HL-60 (cell line): ENCODE measurements around the gene UBE2QL1.

Source experiments
- DNase-seq, 2 experiments: peaks; one replicate each; pipeline ENCODE4 v3.0.0-alpha.2; 2010 to 2020; ENCODE audit warnings: low read depth in 1 of 2, low spot score in 1 of 2
- H3K27ac ChIP-seq: fragments of 250-450 bp; sonication (Bioruptor Pico); replicated peaks from 2 replicates; pipeline ENCODE4 v1.5.1; 2020; ENCODE audit warnings: mild to moderate bottlenecking, moderate library complexity
- H3K27me3 ChIP-seq: fragments of 250-450 bp; sonication (Bioruptor Pico); 2 replicates; pipeline ENCODE4 v1.5.1; 2021; ENCODE audit warnings: mild to moderate bottlenecking, moderate library complexity; ENCODE audit not compliant: insufficient read depth, poor library complexity, severe bottlenecking
- H3K4me3 ChIP-seq: replicated peaks from 2 replicates; pipeline ENCODE4 v1.5.1; 2011; ENCODE audit warnings: mild to moderate bottlenecking, control low read depth, low read length; ENCODE audit not compliant: insufficient read depth
- GABPA ChIP-seq: IDR thresholded peaks from 2 replicates; pipeline ENCODE4 v1.6.1; 2012; ENCODE audit warnings: low read depth
- POLR2AphosphoS5 ChIP-seq: IDR thresholded peaks from 2 replicates; pipeline ENCODE4 v1.6.1; 2012; ENCODE audit warnings: low read depth
- SPI1 ChIP-seq: IDR thresholded peaks from 2 replicates; pipeline ENCODE4 v1.6.1; 2012; ENCODE audit warnings: low read depth, mild to moderate bottlenecking, borderline replicate concordance
- TF ChIP-seq, protein P1 (sequence below): IDR thresholded peaks from one replicate; pipeline ENCODE4 v1.5.1; 2011; ENCODE audit warnings: low read length, control low read depth, inconsistent platforms; ENCODE audit not compliant: insufficient read depth
- TF ChIP-seq, protein P2 (sequence below): IDR thresholded peaks from 2 replicates; pipeline ENCODE4 v1.6.1; 2012; ENCODE audit warnings: low read depth; ENCODE audit not compliant: insufficient replicate concordance

Gene UBE2QL1

DNA sequence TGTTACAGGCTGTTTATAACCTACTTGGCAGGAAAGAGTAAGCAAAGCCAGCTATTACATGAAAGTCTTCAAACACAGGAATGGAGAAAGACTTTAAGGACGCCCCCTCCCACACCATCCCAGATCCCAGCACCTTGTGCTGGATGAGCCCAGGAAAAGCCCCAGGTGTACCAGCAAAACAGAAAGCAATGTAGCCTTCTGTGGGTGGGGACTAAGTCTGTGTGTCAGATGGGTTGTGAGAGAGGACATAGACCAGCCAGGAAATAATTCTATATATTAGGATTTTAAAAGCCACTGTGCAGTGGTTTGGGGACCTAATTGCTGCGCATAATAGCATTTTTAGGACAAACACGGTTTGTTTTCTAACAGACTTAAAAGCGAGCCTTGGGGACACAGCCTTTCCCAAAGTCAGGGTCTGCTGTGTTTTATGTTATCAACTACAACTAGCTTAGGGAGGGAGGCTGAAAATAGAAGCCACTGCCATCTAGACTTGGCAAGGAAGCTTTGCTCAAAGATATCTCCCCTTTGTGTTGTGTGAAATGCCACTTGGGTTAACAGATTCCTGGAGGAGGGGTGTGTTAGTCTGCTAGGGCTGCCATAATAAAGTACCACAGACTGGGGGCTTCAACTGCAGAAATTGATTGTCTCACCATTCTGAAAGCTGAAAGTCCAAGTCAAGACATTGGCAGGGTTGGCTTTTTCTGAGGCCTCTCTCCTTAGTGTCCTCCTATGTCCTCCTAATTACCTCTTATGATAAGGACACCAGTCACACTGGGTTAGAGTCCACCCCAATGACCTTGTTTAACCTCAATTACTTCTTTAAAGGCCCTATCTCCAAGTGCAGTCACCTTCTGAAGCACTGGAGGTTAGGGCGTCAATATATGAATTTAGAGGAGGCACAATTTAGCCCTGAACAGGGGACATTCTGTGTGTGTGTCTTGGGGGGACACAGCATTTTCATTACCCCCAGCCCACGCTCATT, 17.2 kb upstream of the UBE2QL1 start:
- Histone ChIP-seq H3K27ac (no peak overlapping the region), H3K4me3 (no peak overlapping the region), H3K27me3 (peaks cover 11% of the 10 kb centered on the region)
- DNase-seq: no peak
- TF ChIP-seq, protein P1, sequence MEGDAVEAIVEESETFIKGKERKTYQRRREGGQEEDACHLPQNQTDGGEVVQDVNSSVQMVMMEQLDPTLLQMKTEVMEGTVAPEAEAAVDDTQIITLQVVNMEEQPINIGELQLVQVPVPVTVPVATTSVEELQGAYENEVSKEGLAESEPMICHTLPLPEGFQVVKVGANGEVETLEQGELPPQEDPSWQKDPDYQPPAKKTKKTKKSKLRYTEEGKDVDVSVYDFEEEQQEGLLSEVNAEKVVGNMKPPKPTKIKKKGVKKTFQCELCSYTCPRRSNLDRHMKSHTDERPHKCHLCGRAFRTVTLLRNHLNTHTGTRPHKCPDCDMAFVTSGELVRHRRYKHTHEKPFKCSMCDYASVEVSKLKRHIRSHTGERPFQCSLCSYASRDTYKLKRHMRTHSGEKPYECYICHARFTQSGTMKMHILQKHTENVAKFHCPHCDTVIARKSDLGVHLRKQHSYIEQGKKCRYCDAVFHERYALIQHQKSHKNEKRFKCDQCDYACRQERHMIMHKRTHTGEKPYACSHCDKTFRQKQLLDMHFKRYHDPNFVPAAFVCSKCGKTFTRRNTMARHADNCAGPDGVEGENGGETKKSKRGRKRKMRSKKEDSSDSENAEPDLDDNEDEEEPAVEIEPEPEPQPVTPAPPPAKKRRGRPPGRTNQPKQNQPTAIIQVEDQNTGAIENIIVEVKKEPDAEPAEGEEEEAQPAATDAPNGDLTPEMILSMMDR: no peak
- TF ChIP-seq GABPA: no peak
- TF ChIP-seq POLR2AphosphoS5: no peak
- TF ChIP-seq SPI1: no peak
- TF ChIP-seq, protein P2, sequence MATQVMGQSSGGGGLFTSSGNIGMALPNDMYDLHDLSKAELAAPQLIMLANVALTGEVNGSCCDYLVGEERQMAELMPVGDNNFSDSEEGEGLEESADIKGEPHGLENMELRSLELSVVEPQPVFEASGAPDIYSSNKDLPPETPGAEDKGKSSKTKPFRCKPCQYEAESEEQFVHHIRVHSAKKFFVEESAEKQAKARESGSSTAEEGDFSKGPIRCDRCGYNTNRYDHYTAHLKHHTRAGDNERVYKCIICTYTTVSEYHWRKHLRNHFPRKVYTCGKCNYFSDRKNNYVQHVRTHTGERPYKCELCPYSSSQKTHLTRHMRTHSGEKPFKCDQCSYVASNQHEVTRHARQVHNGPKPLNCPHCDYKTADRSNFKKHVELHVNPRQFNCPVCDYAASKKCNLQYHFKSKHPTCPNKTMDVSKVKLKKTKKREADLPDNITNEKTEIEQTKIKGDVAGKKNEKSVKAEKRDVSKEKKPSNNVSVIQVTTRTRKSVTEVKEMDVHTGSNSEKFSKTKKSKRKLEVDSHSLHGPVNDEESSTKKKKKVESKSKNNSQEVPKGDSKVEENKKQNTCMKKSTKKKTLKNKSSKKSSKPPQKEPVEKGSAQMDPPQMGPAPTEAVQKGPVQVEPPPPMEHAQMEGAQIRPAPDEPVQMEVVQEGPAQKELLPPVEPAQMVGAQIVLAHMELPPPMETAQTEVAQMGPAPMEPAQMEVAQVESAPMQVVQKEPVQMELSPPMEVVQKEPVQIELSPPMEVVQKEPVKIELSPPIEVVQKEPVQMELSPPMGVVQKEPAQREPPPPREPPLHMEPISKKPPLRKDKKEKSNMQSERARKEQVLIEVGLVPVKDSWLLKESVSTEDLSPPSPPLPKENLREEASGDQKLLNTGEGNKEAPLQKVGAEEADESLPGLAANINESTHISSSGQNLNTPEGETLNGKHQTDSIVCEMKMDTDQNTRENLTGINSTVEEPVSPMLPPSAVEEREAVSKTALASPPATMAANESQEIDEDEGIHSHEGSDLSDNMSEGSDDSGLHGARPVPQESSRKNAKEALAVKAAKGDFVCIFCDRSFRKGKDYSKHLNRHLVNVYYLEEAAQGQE: no peak

DNA sequence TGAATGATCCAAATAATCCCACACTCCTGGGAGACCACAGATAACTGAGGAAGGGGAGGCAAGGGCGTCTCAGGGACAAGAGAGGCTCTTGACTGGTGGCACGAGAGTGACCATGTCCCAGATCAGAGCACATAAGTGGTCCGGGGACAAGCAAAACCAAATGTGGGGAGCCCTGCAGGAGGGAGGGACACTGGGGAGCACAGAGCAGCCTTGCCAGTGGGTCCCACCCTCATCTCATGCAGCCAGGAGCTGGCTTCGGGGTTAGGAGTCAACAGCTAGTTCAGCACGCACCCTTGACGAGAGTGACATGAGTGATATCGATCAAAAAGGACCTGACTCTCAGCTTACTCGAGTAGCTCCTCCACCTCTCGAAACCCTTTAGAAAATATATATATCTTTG, 16.5 kb upstream of the UBE2QL1 start:
- TF ChIP-seq, protein P2: no peak
- TF ChIP-seq POLR2AphosphoS5 (no peak), SPI1 (no peak), GABPA (no peak)
- TF ChIP-seq, protein P1: no peak
- no peak for DNase-seq
- Histone ChIP-seq H3K4me3 (no peak overlapping the region), H3K27me3 (peaks cover 11% of the 10 kb centered on the region), H3K27ac (no peak overlapping the region)

DNA sequence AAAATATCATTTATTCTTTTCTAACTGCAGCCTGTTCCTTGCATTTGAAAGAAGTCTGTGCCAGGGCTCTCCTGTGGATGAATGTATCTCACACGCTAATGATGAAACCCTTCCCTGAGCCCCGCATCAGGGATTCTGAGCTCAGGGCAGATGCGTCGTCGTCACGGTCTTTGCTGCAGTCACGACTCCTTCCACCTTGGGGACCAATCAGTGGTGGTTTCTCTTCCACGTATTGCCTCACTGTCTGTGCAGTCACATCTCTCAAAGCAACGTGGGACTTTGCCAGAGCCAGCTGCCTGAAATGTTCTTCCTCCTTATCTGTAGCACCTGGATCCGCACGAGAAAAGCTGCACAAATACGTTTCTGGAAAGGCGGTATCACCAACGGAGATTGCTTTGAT, 13.9 kb upstream of the UBE2QL1 start:
- TF ChIP-seq SPI1 (no peak), POLR2AphosphoS5 (no peak)
- TF ChIP-seq, protein P1: no peak
- H3K27me3 ChIP-seq: peaks cover 11% of the 10 kb centered on the region
- H3K4me3 ChIP-seq: no peak overlapping the region
- H3K27ac ChIP-seq: no peak overlapping the region
- DNase-seq: no peak
